Esophagus muscularis mucosa (tissue), 4 donors: ENCODE data around the gene CORIN. TPM values are rescaled to one million over a fixed set of nuclear protein-coding genes. Genes with fewer than 3 reads are reported as not detected.

Source experiments
- DNase-seq: peaks from one replicate; pipeline ENCODE4 v3.0.0-alpha.2; 2017; ENCODE audit errors: extremely low spot score
- H3K27ac ChIP-seq, 4 donors: fragments of 200-600 bp; sonication (generic); replicated peaks in 1 of 4; 1 replicate in 3 of 4; 2 replicates in 1 of 4; pipeline ENCODE4 v1.5.1; 2016 to 2019; ENCODE audit warnings: mild to moderate bottlenecking in 1 of 4
- H3K27me3 ChIP-seq, 4 donors: fragments of 200-600 bp; sonication (generic); one replicate each; pipeline versions ENCODE4 v1.5.1 to v1.6.0; 2016 to 2019
- H3K36me3 ChIP-seq, 4 donors: fragments of 200-600 bp; sonication (generic); one replicate each; pipeline ENCODE4 v1.5.1; 2016 to 2019
- H3K4me1 ChIP-seq, 4 donors: fragments of 200-600 bp; sonication (generic); one replicate each; pipeline ENCODE4 v1.5.1; 2016 to 2019
- H3K4me3 ChIP-seq, 4 donors: fragments of 200-600 bp; sonication (generic); 1 replicate in 2 of 4; 2 replicates in 2 of 4; pipeline ENCODE4 v1.5.1; 2016 to 2019; ENCODE audit warnings: mild to moderate bottlenecking in 4 of 4, moderate library complexity in 1 of 4
- H3K9me3 ChIP-seq, 4 donors: fragments of 200-600 bp; sonication (generic); 1 replicate in 3 of 4; 2 replicates in 1 of 4; pipeline ENCODE4 v1.5.1; 2016 to 2019
- CTCF ChIP-seq, 3 experiments: fragments of 200-600 bp in 2 of 3; fragments of 450-650 bp in 1 of 3; sonication (generic) in 2 of 3; IDR thresholded peaks; one replicate each; pipeline ENCODE4 v1.5.1; 2017 to 2019; ENCODE audit warnings: antibody characterized with exemption in 3 of 3, mild to moderate bottlenecking in 2 of 3, moderate library complexity in 1 of 3
- EP300 ChIP-seq: sonication (generic); formaldehyde crosslinking; IDR thresholded peaks from one replicate; pipeline ENCODE4 v1.6.1; 2017; ENCODE audit warnings: antibody characterized with exemption
- POLR2A ChIP-seq: fragments of 450-650 bp; IDR thresholded peaks from one replicate; pipeline ENCODE4 v1.6.1; 2017; ENCODE audit warnings: antibody characterized with exemption, moderate library complexity, mild to moderate bottlenecking, low read depth
- POLR2AphosphoS5 ChIP-seq, 2 donors: sonication (generic); formaldehyde crosslinking; IDR thresholded peaks; one replicate each; pipeline ENCODE4 v1.6.1; 2017; ENCODE audit warnings: antibody characterized with exemption in 2 of 2
- WGBS: methylation state at CpG from one replicate; pipeline ENCODE4 v1.1.5; 2018; 5-methylcytosine and 5-hydroxymethylcytosine counted together
- intact Hi-C: fragments of 100-400 bp; cut with DNase I; formaldehyde crosslinking; loops from one replicate; pipeline ENCODE4 v1.15.1; 2023
- total RNA-seq, 4 donors: library from RNA; depleted of rRNA; stranded (reverse); fragments of >200 nt; gene quantifications; one replicate each; pipeline versions ENCODE4 v1.1.0 to v1.2.1, GENCODE V29; 2016

CORIN gene
- total RNA-seq, 4 donors from 2014 or later, result 1.2 to 4.8 (median 2.8) TPM

DNA sequence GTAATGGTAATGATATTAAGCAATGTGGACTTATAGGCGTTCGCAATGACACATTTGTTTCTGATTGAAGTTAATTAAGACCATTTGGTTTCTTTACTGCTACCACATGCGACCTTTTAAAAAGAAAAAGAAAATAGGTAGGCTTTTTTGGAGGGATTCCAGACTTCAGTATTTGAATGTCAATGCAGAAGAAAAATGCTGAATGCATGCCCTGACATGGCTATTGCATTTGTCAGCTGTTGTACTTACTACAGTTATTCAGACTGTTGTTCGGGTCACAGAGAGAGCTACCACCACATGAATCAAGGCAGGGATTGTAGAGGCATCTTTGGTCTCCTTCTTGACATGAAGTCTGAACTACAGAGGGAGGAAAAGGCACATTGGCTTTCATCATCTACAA, 163.7 kb downstream of the CORIN start:
- H3K27me3 ChIP-seq, result no peaks in the 10 kb centered on the region
- intact Hi-C loops, result no loop called here

DNA sequence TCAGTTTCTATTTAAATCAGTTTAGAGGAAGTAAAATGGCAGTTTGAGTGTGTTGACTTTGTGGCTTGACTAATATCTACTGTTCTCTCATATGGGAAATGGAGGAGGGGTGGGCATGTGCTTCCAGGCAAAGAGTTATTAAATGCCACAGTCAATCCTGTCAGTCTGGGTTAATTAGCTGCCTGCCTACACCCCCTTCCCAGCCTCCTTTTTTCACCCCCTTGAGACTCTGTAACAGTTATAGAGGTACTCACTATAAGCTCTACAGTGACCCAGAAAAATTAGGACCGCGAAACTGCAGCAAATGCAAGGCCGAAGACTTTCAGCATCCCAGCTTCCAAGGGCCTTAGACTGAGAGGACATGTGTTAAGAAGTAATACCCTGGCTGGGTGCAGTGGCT, 165.2 kb downstream of the CORIN start:
- no peaks in the 10 kb centered on the region for H3K4me1 ChIP-seq
- intact Hi-C loops, result no loop called here
- WGBS, result 98% methylated on average over 3 of the region's 3 CpGs
- no peak overlapping the region for H3K27ac ChIP-seq
- no peak for DNase-seq
- H3K4me3 ChIP-seq, result no peak overlapping the region
- H3K9me3 ChIP-seq, result no peaks in the 10 kb centered on the region
- no peaks in the 10 kb centered on the region for H3K27me3 ChIP-seq
- TF ChIP-seq CTCF (IDR thresholded peaks at IDR 0.05), result no peak
- no peak for TF ChIP-seq POLR2A
- no peak for TF ChIP-seq EP300
- TF ChIP-seq POLR2AphosphoS5 (IDR thresholded peaks at IDR 0.05), result no peak
- H3K36me3 ChIP-seq, result peaks cover 0 to 4% (median 0%) of the 10 kb centered on the region in 4 donors

More for the DNA sequence above, 163.7 kb downstream of the CORIN start:
- no peak overlapping the region for H3K27ac ChIP-seq
- no peaks in the 10 kb centered on the region for H3K4me1 ChIP-seq
- TF ChIP-seq POLR2A, result no peak
- no peak for TF ChIP-seq POLR2AphosphoS5 (IDR thresholded peaks at IDR 0.05)
- no peak for TF ChIP-seq EP300
- TF ChIP-seq CTCF (IDR thresholded peaks at IDR 0.05), result no peak
- WGBS, result 75% methylated on average over 4 of the region's 4 CpGs
- no peak for DNase-seq
- no peak overlapping the region for H3K4me3 ChIP-seq
- H3K36me3 ChIP-seq, result peaks cover 0 to 4% (median 0%) of the 10 kb centered on the region in 4 donors
- no peaks in the 10 kb centered on the region for H3K9me3 ChIP-seq

DNA sequence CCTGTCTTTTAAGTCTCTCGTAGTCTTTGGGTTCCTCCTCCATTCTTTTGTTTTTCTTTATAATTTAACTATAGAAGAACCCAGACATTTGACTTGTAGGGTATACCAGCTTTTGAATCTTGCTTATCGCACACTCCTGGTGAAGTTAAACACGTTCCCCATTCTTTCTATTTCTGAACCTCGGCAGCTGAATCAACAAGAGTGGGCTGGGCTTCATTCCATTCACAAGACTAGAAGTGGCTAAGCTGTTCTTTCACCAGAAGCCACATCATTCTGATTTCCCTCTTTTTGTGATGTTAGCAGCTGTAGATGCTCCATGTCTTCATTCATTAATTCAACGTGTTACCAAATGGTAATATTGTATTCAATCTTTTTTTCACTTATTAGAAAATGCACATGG, 167.9 kb downstream of the CORIN start:
- Histone ChIP-seq H3K36me3 (no peaks in the 10 kb centered on the region), H3K27ac (no peak overlapping the region), H3K9me3 (no peaks in the 10 kb centered on the region), H3K4me1 (no peaks in the 10 kb centered on the region), H3K27me3 (no peaks in the 10 kb centered on the region), H3K4me3 (no peak overlapping the region)
- TF ChIP-seq CTCF (IDR thresholded peaks at IDR 0.05), result no peak
- no peak for TF ChIP-seq POLR2AphosphoS5 (IDR thresholded peaks at IDR 0.05)
- TF ChIP-seq EP300, result no peak
- TF ChIP-seq POLR2A, result no peak
- 51% methylated on average over 5 of the region's 5 CpGs for WGBS
- intact Hi-C loops, result loop anchor here (2.0 to 10.0 kb wide), 2 partner anchors 265 to 415 kb away; no protein-coding TSS in a partner anchor
- no peak for DNase-seq

- Histone ChIP-seq H3K4me3 (no peak overlapping the region), H3K4me1 (no peaks in the 10 kb centered on the region), H3K27ac (no peak overlapping the region), H3K27me3 (no peaks in the 10 kb centered on the region), H3K36me3 (no peaks in the 10 kb centered on the region), H3K9me3 (no peaks in the 10 kb centered on the region)
- DNase-seq, result no peak
- intact Hi-C loops, result loop anchor here (2.0 to 10.0 kb wide), 2 partner anchors 266 to 416 kb away; no protein-coding TSS in a partner anchor
- TF ChIP-seq EP300, result no peak
- no peak for TF ChIP-seq POLR2A
- peak; percentile 54 to 69 (median 60) for TF ChIP-seq CTCF (IDR thresholded peaks at IDR 0.05)
- no peak for TF ChIP-seq POLR2AphosphoS5 (IDR thresholded peaks at IDR 0.05)
- 35% methylated on average over 11 of the region's 11 CpGs for WGBS
These were observed 169.0 kb downstream of the CORIN start for GRCh38 chr4:47668810-47669408.
